Right hindlimb (tissue), 1 donor: ENCODE data around the gene SLC6A5.

Experiments
- DNase-seq: peaks from one replicate; pipeline ENCODE4 v3.0.0-alpha.2; 2018

Gene SLC6A5

DNA sequence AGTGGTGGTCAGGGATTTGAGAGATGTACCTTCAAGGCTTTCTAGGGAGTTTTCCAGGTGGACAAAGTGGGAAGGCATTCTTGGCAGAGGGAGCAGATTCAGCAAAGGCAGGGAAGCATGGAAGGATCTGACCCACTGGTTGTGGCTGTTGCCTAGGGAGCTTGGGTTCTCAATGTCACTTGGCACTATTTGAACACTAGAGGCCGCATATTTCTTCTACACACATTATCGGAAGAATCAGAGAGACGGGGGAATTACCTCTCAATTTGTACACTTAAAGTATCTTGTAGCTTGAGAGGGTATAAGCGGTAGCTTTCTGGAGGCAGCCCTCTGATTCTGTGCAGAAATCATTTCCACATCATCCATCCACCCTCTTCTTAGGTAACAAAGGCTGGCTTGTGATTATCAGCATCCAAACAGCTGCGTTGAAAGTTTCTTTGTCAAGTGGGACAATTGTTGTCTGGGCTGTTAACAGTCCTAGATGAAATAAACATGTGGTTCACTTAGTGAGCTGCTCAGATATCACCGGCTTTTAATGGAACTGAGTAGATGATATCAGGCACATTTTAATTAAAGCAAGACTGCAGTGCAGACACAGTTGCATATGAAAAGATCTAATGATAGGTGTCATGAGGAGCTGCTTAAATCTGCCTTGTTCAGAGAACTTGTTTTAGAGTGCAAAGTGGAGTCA lies 72.6 kb downstream of the SLC6A5 start:
- no peak for DNase-seq

DNA sequence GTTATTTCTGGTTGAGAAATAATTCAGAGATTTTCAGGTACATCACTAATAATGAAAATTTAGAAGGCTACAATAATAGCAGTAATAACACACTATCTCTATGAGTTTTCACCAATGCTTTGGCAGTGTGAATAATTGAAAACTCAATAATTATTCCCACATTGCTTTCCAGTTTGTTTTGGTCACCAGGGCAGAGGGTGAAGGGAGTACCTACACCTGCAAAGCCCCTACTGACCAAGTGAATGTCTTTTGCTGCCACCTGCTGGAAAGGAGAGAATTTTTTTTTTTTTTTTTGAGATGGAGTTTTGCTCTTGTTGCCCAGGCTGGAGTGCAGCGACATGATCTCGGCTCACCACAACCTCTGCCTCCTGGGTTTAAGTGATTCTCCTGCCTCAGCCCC lies 73.2 kb downstream of the SLC6A5 start:
- DNase-seq = no peak

DNA sequence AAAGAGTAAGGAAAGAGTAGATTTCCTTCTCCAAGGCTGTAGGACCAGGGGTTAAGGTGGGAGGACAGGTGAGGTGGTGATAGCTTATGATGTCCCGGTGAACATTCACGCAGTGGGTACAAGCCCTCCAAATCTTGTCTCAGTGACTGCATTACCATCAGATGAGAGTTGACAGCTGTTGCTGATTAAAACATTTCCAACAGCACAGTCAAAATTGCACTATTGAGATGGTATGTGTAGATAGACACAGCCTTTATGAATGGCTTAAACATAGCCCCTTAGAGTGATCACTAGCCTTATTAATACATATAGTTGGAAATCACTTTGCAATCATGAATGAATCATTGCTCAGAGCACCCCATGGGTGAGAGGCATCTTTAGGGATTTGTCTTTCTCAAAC lies 77.2 kb downstream of the SLC6A5 start:
- no peak for DNase-seq

DNA sequence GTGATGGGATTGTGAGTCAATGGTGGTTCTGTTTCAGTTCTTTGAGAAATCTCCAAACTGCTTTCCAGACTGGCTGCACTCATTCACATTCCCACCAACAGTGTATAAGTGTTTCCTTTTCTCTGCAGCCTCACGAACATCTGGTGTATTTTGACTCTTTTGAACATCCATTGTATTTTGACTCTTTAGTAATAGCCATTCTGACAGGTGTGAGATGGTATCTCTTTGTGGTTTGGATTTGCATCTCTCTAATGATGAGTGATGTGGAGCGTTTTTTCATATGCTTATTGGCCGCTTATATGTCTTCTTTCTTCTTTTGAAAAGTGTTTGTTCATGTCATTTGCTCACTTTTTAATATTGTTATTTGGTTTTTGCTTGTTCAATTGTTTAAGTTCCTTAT lies 89.4 kb downstream of the SLC6A5 start:
- DNase-seq = no peak

DNA sequence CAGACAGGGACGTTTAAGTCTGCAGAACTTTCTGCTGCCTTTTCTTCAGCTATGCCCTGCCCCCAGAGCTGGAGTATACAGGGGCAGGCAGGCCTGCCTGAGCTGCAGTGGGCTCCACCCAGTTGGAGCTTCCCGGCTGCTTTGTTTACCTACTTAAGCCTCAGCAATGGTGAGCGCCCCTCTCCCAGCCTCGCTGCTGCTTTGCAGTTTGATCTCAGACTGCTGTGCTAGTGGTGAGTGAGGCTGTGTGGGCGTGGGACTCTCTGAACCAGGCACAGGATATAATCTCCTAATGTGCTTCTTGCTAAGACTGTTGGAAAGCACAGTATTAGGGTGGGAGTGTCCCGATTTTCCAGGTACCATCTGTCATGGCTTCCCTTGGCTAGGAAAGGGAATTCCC lies 108.5 kb downstream of the SLC6A5 start:
- no peak for DNase-seq
